GM19455 (cell line): ENCODE data around the gene CACNA1S.

ENCODE experiments used
- ATAC-seq: cut with Tn5 transposase; IDR thresholded peaks from one replicate; pipeline ENCODE4 v1.9.1; 2021; ENCODE audit not compliant: unreplicated experiment

Gene CACNA1S

GRCh38 chr1:201066986-201067385 lies 45.2 kb downstream of the CACNA1S start:
- ATAC-seq, result no peak

GRCh38 chr1:201065686-201066085 lies 46.5 kb downstream of the CACNA1S start:
- no peak for ATAC-seq

GRCh38 chr1:201064806-201065205 lies 47.4 kb downstream of the CACNA1S start:
- ATAC-seq, result no peak

- no peak for ATAC-seq
Measured at GRCh38 chr1:201063145-201063544, 49.1 kb downstream of the CACNA1S start.

GRCh38 chr1:201062511-201063091 lies 49.6 kb downstream of the CACNA1S start:
- no peak for ATAC-seq

- no peak for ATAC-seq
Measured at GRCh38 chr1:201061886-201062285, 50.3 kb downstream of the CACNA1S start.

DNA sequence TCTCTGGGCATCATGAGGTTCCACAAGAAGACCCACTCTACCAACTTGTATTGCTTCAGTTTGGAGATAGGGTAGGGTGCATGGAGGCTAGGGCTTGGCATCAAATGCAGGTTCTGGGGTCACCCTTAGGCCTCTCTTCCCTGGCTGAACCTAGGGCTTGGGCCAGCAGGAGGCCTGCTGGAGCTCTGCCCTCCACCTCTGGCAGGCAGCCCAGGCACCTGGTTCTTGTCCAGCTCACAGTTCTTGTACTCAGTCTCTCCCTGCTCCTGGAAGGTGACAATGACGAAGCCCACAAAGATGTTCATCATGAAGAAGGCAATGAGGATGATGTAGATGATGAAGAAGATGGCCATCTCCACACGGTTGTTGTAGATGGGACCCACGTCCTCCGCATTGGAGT lies 51.2 kb downstream of the CACNA1S start:
- no peak for ATAC-seq

- no peak for ATAC-seq
Measured at GRCh38 chr1:201060586-201060985, 51.6 kb downstream of the CACNA1S start.

GRCh38 chr1:201059871-201060555 lies 52.2 kb downstream of the CACNA1S start:
- no peak for ATAC-seq

DNA sequence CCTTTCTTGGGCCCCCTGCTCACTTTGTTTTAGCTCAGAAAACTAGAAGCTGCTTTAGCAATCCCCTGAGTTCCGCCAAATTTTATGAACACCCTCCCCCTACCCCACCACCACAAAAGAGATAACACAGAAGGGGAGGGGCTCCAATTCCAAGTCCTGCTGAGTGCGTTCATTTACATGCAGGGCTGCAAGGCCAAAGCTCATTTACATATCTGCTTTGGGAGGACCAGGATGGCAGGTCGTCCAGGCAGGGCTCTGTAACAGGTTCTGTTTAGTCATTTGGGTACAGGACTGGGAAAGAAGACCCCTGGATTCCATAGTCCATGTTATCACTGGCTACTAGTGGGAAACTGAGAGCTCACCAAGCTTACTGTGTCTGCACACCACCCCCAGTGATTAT lies 52.8 kb downstream of the CACNA1S start:
- ATAC-seq, result no peak

DNA sequence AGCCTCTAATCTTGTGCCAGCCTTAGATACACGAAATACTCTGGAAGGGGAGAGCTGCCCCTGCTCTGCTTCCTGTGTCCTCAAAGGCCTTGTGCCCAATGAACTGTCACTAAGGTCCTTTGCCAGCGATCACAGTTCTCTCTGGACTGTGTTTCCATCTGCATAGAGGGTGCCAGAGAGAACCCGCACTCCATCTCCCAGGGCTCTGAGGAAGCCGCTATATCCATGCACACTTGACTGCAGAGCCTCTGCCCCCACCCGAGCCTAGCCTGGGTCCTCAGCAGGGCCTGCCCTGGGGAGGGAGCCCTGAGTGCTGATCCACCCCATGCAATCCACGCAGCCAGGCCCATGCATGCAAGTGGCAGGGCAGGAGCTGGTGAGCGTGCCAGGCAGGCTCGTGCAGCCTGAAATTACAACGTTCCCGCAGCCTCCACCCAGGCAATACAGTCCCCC lies 58.1 kb downstream of the CACNA1S start:
- ATAC-seq, result no peak

DNA sequence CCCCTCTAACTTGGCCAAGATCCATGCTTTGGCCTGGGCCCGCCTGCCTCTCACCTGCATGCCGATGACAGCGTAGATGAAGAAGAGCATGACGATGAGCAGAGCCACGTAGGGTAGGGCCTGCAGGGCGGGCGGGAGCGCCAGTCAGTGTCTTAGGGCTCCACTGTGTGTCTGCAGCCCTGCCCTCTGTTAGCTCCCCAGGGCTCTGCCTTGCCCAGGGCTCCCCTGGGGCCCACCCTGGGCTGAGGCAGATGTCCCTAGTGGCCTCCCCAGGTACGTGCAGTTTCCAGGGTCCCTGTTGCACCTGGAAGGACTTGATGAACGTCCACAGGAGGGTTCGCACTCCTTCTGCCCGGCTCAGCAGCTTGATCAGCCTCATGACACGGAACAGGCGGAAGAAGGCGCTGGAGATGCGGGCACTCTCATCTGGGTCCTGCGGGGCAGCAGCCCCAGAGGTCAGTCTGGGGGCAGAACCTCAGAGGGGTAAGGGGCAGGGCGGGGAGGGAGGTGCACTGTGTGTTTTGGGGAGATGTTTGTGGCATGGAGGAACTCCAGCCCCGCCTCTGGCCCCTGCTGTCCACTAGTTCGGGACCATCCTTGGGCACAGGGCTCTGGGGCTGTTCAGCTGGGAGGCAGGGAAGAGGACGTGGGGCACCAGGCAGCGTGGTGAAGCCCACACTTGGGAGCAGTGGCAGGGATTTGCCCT lies 58.9 kb downstream of the CACNA1S start:
- ATAC-seq, result no peak

GRCh38 chr1:201051399-201051798 lies 60.8 kb downstream of the CACNA1S start:
- no peak for ATAC-seq

DNA sequence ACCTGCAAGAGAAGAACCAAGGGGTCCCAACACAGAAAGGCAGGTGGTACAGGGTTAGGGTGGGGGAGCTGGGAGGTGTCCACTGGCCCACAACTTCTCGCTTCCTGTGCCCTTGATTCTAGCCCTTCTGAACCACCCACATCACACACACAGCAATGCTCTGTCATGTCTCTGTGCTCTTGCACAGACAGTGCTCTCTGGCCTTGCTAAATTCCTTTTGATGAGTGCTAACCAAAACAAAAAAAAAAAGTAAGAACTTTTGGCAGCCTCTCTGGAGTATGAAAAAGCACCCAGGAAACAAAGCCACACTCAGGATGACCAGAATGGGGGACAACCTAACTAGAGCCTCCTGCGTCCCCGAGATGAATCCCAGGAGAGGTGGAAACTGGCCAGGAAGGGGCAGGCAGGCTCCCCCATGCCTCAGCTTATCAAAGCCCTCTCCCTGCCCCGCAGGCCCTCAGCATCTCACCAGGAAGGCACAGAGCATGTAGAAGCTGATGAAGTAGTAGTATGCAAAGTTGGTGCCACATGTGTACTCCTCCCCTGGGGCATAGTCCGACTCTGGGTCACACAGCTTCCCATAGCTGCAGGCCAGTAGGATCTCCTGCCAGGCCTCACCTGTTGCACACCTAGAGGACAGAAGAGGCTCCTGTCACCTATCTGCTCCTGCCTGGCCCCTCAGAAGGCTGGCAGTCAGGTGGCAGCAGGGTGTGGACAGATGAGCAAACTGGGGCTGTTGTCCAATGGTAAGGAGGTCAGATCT lies 61.5 kb downstream of the CACNA1S start:
- no peak for ATAC-seq

DNA sequence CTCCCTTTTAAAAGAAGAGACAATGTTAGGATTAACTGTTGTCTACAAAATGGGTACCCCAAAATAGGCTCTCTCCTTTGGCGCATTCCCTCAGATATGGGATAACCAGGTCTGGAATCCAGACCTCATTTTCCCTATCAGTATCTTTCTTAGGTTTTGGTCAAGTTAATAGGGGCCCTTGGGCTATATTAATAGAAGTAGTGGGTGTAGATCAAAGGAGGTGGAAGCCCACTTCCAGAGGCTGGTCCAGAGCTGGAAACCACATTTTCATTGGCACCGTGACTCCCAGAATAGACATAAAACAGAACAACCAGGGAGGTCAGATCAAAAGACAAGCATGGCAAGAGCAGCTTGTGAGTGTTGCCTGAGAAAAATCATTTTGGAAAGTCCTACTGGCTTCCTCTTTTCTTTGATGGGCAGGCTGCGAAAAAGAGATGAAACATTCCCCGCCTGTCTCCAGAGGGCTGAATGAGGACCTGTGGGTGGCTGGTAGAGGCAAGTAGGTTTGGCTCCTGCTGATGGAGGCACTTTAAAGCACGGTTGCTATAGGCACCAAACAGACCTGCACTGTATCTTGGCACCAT lies 62.9 kb downstream of the CACNA1S start:
- no peak for ATAC-seq

DNA sequence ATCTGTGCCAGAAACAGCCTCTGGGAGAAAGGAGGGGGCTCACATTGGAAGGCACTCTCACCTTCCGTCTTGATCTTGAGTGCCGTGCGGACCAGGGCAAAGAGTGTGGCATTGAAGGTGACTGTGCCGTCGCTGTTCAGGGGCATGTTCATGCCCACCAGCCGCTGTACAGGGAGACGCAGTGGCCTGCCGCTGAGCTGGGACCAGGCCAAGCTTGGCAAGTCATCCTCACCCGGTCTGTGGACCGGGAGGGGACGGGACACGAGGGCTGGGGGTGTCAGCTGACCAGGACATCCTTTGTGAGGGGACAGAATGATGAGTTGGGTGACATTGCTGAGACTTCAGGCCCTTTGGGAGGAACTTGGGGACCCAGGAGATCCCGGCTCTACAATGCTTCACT lies 63.7 kb downstream of the CACNA1S start:
- no peak for ATAC-seq

DNA sequence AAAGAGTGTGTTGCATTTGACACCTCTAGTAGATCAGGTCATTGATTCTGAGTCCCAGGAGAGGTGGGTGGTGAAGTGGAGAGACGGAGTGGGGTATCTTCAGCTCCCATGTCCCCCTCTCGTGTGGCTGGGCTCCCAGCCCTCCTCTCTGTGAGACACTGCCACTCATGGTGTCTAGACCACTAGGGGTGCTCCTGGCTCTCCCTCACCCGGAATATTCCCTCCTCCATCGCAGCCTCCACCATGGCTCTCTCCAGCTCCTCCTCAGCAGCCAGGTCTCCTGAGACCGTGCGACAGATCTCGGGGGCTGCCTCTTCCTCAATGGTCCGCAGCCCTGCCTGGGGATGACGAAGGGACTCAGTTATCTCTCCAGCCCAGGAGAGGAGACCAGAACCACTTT lies 68.1 kb downstream of the CACNA1S start:
- no peak for ATAC-seq

- ATAC-seq, result no peak
Measured at GRCh38 chr1:201042779-201043461, 69.3 kb downstream of the CACNA1S start.

- no peak for ATAC-seq
Measured at GRCh38 chr1:201041011-201041410, 71.2 kb downstream of the CACNA1S start.

DNA sequence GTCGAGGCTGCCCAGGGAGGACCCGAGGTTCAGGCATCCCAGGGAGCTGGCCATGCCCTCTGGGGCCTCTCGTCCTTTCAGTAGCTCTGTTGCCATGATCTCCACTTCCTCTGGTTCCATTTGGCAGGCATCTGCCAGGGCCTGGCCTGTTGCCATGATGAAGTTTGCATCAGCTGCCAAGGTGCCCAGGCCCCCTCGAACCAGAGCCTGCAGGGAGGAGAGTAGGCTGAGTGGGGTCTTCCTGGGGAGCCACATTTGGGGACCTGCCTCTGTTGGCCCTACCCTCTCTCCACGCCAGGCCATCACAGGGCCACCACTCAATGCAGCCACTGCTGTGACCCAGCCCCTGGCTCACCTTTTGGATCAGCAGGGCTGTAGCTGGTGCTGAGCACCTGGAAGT lies 72.3 kb downstream of the CACNA1S start:
- ATAC-seq, result no peak

DNA sequence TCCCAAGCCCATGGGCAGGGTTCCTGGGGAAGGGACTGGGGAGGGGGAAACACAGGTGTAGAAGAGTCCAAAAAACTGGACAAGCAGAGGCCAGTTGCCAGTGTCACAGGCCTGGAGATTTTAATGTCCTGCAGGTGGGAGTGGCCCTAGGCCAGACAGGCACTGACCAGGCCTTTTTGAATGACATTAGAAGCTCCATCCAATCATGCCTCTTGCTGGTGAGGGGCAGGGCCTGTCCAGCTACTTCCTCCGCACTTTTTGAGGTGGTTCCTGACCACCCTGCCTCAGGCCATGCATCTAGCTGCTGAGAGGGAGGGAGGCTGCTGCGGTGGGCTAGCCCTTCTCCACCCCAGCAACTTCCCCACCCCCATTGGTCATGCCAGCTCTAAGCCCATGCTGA lies 72.8 kb downstream of the CACNA1S start:
- ATAC-seq, result no peak
